Skeletal muscle satellite cell (primary cell): ENCODE measurements around the gene TNFSF18. TPM values are rescaled to one million over a fixed set of nuclear protein-coding genes. Genes with fewer than 3 reads are reported as not detected.
"Not testable (repeated sequence)": the region's sequence is repeated elsewhere in the genome, so short reads cannot be mapped to it uniquely, and the experiment has no call there.

Experiments used
- H3K27me3 ChIP-seq: 2 replicates; pipeline ENCODE4 v1.7.0; 2013; ENCODE audit warnings: low read length; ENCODE audit not compliant: control insufficient read depth, insufficient read depth
- H3K36me3 ChIP-seq: 2 replicates; pipeline ENCODE4 v1.7.0; 2013; ENCODE audit warnings: mild to moderate bottlenecking, control low read depth, low read length; ENCODE audit not compliant: insufficient read depth
- H3K4me1 ChIP-seq: 2 replicates; pipeline ENCODE4 v1.7.0; 2013; ENCODE audit warnings: low read length; ENCODE audit not compliant: control insufficient read depth, insufficient read depth
- H3K4me2 ChIP-seq: 2 replicates; pipeline ENCODE4 v1.7.0; 2013; ENCODE audit warnings: mild to moderate bottlenecking, low read length
- H3K4me3 ChIP-seq: 2 replicates; pipeline ENCODE4 v1.7.0; 2013; ENCODE audit warnings: low read length
- H3K9ac ChIP-seq: 2 replicates; pipeline ENCODE4 v1.7.0; 2013; ENCODE audit warnings: mild to moderate bottlenecking, low read depth, low read length, moderate library complexity
- H3K9me3 ChIP-seq: replicated peaks from 2 replicates; pipeline ENCODE4 v1.7.0; 2013; ENCODE audit warnings: mild to moderate bottlenecking, control low read depth, low read length
- total RNA-seq: library from RNA; depleted of rRNA; stranded (reverse); fragments of >200 nt; gene quantifications from 2 replicates; pipeline ENCODE4 v1.2.3, GENCODE V29; 2012; rRNA removed

TNFSF18 gene, protein sequence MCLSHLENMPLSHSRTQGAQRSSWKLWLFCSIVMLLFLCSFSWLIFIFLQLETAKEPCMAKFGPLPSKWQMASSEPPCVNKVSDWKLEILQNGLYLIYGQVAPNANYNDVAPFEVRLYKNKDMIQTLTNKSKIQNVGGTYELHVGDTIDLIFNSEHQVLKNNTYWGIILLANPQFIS
- total RNA-seq, result 0.44 and 0.51 TPM in 2 replicates

DNA sequence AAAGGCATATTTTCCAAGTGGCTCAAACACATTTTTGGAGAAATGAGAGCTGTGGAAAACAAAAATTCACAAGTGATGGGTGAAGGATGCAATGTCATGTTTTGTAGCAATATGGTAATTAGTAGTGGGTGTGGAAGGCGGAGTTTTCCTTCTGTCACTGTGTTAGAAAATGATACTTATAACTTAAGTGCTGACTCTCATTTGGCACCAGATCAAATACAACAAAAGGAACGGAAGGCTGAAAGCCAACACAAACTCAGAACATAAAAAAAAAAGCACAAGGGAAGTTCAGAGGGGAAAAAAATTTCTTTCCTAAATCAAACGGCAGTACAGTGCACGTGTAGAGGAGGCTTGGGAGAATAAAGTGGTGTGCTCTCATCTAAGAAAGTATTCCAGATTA lies at the start of gene TNFSF18:
TSS of gene TNFSF18 (minus strand) at position 77 of the 400 bp plus-strand sequence. CDS start at position 32, 45 bp downstream.
- Histone ChIP-seq H3K9ac (no peak within 1 kb of the TSS), H3K36me3 (no peaks in the 10 kb centered on the region), H3K27me3 (no peaks in the 10 kb centered on the region), H3K9me3 (no peaks in the 10 kb centered on the region), H3K4me3 (no peak within 1 kb of the TSS), H3K4me1 (peaks cover 28% of the 10 kb centered on the region), H3K4me2 (no peak within 1 kb of the TSS)

DNA sequence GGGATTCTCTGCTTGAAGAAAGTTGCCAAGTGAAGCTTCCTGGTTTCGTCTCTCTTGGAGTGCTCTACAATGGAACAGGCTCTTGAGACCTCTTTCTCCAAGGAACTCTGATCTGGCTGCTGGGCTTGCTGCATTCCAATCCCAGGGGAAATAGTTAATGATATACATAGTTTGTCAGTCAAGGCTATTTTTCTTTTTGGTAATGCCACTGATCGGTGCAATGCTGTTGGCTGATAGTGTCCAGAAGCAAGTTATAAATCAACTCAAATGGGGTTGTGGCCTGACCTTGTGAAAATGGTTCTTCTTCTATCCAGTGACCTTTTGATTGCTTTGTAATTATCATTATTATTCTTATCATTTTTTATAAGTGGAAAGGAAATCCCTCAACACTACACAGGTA lies 48.4 kb upstream of the TNFSF18 start:
- H3K27me3 ChIP-seq, result no peaks in the 10 kb centered on the region
- H3K9me3 ChIP-seq, result no peaks in the 10 kb centered on the region
- peaks cover 14% of the 10 kb centered on the region for H3K4me1 ChIP-seq
- no peak overlapping the region for H3K4me3 ChIP-seq
- H3K9ac ChIP-seq, result no peak overlapping the region
- no peaks in the 10 kb centered on the region for H3K36me3 ChIP-seq
- H3K4me2 ChIP-seq, result no peak overlapping the region

DNA sequence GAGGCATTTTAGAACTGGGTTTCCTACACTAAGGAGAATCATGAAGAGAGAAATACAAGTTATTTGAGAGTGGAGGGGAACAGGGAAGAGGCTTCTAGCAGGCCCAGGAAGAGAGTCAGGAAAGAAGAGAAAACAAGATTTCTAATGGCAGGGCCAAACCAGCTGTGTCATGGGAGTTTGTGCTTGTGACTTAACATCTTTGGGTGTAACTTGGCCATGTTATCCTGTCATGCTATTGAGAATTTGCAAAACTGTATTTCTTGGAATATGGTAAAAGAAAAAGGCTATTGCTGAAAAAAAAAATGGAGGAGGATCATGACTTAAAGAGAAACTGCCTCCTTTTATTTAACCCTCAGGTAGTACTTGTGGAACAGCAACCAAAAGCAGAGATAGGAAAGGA lies 47.4 kb upstream of the TNFSF18 start:
- Histone ChIP-seq H3K27me3 (no peaks in the 10 kb centered on the region), H3K4me2 (no peak overlapping the region), H3K9me3 (no peaks in the 10 kb centered on the region), H3K9ac (no peak overlapping the region), H3K36me3 (no peaks in the 10 kb centered on the region), H3K4me1 (peaks cover 19% of the 10 kb centered on the region), H3K4me3 (no peak overlapping the region)

DNA sequence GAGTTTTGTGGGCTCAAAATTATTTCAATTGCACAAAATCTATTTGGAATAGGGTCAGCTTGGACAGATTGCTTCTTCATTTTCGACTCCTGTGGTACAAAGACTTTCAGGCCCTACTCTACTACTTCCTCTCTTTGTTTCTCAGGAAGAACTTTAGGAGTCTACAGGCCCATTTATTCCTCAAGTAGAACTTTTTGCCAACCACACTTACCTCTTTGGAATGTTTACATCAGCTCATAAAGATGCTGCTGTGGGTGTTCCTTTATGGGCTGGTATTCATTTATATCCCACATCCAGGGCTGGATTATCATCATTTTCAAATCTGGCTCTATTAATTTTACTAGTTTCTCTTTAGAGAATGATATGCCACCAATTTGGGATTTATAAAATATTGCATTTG lies 46.3 kb upstream of the TNFSF18 start:
- Histone ChIP-seq H3K4me1 (peaks cover 19% of the 10 kb centered on the region), H3K4me3 (no peak overlapping the region), H3K9me3 (no peaks in the 10 kb centered on the region), H3K36me3 (no peaks in the 10 kb centered on the region), H3K9ac (no peak overlapping the region), H3K27me3 (no peaks in the 10 kb centered on the region), H3K4me2 (no peak overlapping the region)

DNA sequence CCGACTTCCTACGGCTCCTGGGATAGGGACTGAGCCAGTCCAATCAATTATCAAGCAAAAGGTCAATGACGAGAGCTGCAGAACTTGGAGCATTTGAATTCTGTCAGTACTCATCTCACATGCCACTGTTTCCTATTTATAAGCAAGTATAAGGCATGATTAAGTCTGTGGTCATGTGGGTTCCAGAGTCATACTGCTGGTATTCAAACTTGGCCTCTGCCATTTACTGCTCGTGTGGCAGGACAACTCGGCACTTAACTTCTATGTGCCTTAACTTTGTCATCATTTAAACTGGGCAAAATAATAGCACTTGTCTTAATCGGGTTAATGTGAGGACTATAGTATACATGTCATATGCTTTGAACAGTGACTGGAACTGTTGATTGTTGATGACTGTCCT lies 44.9 kb upstream of the TNFSF18 start:
- Histone ChIP-seq H3K9me3 (no peaks in the 10 kb centered on the region), H3K4me3 (no peak overlapping the region), H3K36me3 (no peaks in the 10 kb centered on the region), H3K4me1 (peaks cover 19% of the 10 kb centered on the region), H3K9ac (no peak overlapping the region), H3K4me2 (peak overlapping the region; percentile 1), H3K27me3 (no peaks in the 10 kb centered on the region)

DNA sequence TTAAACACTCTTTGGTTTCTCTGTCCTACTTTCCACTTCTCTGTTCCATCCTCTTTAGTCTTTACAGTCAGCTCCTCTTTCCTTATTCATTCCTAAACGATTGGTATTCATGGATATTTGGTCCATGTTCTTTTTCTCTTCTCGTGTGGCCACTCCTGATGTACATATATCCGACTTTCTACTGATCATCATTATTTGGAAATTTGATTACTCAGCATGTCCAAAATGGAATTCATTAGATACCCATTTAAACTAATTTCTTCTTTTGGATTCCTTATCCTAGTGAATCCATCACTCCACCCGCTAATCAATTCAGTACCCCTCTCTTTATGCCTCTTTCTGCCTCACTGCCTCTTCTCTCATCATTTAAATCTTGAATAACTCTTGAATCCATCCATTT lies 43.8 kb upstream of the TNFSF18 start:
- no peak overlapping the region for H3K9ac ChIP-seq
- no peaks in the 10 kb centered on the region for H3K9me3 ChIP-seq
- no peak overlapping the region for H3K4me2 ChIP-seq
- no peaks in the 10 kb centered on the region for H3K36me3 ChIP-seq
- H3K4me1 ChIP-seq, result peaks cover 19% of the 10 kb centered on the region
- H3K4me3 ChIP-seq, result no peak overlapping the region
- H3K27me3 ChIP-seq, result no peaks in the 10 kb centered on the region

DNA sequence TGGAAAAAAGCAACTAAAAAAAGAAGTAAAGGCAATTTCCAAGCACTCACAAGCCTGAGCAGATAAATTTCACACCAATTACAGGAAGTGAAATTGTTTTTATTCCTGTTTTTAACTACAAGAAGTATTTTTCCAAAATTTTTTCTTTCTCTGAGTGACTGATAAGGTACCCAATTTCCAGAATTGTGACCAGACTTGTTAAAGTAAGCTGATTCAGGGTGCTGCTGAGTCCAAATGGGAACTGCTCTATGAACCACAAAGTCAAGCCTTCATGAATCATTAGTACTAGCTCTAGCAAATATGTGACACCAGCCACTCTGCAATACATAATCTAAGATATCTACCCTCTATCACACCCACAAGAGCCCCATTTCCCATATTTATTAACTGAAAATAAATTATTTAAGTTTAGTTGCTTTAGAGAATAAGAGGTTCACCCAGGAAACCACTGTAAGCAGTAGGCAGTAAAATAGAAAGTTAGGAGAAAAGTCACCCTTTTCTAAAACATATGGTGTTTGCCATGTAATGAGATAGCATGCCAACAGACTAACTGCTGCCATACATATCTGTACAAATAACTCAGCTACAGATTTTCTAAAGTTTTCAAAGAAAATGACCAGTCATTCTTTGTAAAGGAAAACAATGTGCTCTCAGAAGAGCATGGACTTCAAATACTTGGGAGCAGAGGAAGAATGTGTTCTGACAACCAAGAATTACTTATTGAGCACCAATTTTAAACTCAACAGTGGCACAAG lies 43.1 kb upstream of the TNFSF18 start:
- no peak overlapping the region for H3K4me2 ChIP-seq
- no peaks in the 10 kb centered on the region for H3K9me3 ChIP-seq
- no peaks in the 10 kb centered on the region for H3K27me3 ChIP-seq
- H3K4me3 ChIP-seq, result no peak overlapping the region
- H3K9ac ChIP-seq, result no peak overlapping the region
- no peaks in the 10 kb centered on the region for H3K36me3 ChIP-seq
- H3K4me1 ChIP-seq, result peaks cover 19% of the 10 kb centered on the region

DNA sequence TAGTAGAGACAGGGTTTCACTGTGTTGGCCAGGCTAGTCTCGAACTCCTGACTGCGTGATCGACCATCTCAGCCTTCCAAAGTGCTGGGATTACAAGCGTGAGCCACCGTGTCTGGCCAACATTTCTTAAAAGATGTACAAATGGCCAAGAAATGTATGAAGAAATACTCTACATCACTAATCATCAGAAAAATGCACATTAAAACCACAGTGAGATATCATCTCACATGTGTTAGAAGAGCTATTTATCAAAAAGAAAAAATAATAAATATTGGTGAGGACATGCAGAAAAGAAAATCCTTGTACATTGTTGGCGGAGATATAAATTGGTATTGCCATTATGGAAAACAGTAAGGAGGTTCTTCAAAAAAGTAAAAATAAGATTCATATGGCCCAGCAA lies 33.6 kb upstream of the TNFSF18 start:
- no peaks in the 10 kb centered on the region for H3K36me3 ChIP-seq
- H3K27me3 ChIP-seq, result no peaks in the 10 kb centered on the region
- no peak overlapping the region for H3K9ac ChIP-seq
- no peak overlapping the region for H3K4me3 ChIP-seq
- no peak overlapping the region for H3K4me2 ChIP-seq
- H3K9me3 ChIP-seq, result no peaks in the 10 kb centered on the region
- H3K4me1 ChIP-seq, result no peaks in the 10 kb centered on the region

DNA sequence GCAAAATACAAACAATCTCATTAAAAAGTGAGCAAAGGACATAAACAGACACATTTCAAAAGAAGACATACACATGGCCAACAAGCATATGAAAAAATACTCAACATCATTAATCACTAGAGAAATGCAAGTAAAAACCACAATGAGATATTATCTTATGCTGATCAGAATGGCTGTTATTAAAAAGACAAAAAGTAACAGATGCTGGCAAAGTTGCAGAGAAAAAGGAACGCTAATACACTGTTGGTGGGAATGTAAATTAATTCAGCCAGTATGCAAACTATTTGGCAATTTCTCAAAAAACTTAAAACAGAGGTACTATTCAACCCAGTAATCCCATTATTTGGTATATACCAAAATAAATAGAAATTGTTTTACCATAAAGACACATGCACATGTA lies 32.2 kb upstream of the TNFSF18 start:
- no peak overlapping the region for H3K4me3 ChIP-seq
- H3K9me3 ChIP-seq, result no peaks in the 10 kb centered on the region
- H3K36me3 ChIP-seq, result no peaks in the 10 kb centered on the region
- H3K4me1 ChIP-seq, result no peaks in the 10 kb centered on the region
- no peaks in the 10 kb centered on the region for H3K27me3 ChIP-seq
- H3K9ac ChIP-seq, result no peak overlapping the region
- no peak overlapping the region for H3K4me2 ChIP-seq

DNA sequence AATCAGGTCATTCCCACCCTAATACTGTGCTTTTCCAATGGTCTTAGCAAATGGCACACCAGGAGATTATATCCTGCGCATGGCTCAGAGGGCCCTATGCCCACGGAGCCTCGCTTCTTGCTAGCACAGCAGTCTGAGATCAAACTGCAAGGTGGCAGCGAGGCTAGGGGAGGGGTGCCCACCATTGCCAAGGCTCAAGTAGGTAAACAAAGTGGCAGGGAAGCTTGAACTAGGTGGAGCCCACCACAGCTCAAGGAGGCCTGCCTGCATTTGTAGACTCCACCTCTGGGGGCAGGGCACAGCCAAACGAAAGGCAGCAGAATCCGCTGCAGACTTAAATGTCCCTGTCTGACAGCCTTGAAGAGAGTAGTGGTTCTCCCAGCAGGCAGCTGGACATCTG lies 23.5 kb upstream of the TNFSF18 start:
- not testable (repeated sequence) for H3K9ac ChIP-seq, H3K4me2 ChIP-seq, H3K9me3 ChIP-seq, H3K27me3 ChIP-seq, H3K4me1 ChIP-seq, H3K36me3 ChIP-seq, H3K4me3 ChIP-seq

DNA sequence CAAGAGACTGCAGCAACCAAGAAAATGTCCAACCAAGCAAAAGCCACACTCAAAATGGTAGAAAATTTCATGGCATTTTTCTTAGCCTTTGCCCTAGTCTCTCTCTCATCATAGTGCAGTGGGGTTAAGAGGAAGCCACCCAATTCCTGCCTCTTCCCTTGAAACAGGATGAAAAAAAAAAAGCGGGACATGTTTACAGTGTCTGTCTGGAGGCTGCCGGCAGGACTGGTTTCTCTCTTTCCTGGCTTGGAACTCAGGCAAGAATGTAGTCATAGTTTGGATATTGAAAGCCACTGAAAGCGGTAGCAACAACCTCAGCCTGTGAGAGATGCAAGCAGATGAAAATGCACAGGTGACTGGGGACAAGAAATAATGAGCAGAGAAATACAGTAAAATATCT lies 13.3 kb upstream of the TNFSF18 start:
- Histone ChIP-seq H3K9me3 (no peaks in the 10 kb centered on the region), H3K9ac (no peak overlapping the region), H3K27me3 (no peaks in the 10 kb centered on the region), H3K36me3 (no peaks in the 10 kb centered on the region), H3K4me2 (no peak overlapping the region), H3K4me3 (no peak overlapping the region), H3K4me1 (peaks cover 8% of the 10 kb centered on the region)

DNA sequence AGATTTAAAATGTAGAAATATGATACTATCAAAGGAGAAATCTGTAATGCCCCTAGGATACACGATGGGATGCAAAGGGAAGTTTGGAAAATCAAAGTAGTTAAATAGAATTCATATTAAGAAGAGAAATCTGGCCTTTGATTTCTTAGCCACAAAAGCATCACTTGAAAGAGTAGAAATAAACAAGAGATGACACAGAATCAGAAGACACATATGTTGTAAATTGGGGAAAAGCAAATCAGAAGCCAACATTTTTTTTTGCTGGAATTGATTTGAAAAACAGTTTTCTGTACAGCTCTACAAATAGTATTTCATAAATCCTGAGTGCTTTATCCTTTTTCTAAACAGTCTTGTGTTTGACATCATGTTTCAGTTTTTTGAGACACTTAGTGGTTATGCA lies 12.4 kb upstream of the TNFSF18 start:
- Histone ChIP-seq H3K9ac (no peak overlapping the region), H3K9me3 (no peaks in the 10 kb centered on the region), H3K4me1 (peaks cover 8% of the 10 kb centered on the region), H3K36me3 (no peaks in the 10 kb centered on the region), H3K4me2 (no peak overlapping the region), H3K4me3 (no peak overlapping the region), H3K27me3 (no peaks in the 10 kb centered on the region)
